Kasumi-1 (cell line): ENCODE measurements around the gene LHX4.

Experiments used
- DNase-seq, 2 experiments: peaks; one replicate each; lab custom pipeline; 2025; lab: John Stamatoyannopoulos, UW

Gene LHX4

DNA sequence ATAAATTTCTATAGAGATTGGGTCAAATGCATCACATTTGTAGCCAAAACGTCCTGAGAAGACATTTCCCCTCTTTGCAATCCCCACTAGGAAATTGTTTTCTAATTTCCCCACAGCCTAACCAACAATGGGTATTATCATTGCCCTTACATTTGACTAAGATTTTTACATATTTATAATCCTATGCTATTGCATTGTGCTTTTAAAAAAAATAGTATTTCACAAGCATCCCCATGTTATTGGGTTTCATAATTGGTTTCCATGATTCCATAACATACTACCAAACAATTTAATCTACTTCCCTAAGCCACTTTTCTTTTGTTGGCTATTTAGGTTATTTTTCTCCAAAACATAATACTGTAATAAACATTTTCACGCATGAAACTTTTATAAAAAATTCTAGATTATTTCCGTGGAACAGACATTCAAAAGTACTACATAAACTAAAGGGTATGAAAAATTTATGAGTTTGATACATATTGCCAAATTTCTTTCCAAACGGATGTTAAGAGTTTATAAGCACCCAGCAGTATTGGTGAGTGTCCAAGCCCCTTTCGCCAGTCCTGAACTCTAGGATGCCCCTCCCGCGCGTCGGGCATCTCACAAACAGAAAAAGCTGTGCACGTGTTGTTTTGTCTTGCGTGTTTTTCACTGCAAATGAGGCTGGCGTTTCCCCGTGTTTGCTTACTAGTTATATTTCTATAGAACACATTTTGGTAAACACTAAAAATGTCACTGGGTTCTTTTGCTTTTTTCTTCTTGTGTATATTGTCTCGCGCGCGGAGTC is 2.0 kb upstream of the LHX4 start:
- DNase-seq: no peak

DNA sequence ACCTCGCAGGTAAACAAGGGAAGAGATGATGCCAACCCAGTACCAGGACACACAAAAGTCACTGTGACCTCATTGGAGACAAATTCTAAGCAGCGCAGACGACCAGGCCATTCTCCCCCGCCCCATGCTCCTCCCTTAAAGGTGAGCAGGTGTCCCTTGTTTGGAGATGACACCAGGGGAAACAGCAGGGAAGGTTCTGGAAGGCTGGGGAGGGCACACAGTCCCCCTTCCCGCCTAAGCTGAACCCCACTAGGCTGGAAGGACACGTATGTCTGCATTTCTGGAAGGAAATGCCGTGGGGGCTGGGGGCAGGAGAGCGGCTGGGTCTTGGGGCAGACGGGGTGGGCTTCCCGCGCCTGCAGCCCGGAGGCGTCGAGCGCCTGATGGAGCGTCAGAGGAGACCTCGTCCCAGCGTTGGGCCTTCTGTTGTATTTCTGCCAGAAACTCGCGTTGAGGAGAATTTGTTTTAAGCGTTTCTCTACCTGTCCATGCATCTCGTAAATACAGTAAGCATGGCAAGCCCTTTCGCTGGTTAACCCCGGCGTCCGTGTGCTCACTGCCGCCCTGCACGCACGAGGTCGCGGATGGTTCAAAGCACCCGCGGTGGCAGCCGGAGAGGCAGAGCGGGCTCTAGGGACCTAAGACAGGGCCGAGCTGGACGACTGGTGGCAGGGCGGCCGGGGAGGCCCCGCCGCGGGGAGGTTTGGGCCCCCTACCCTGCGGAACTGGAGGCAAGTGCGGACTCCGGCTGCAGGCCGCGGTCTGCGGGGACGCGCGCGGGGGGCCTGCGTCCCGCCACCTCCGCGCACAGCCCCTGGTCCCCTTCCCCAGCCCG is 1.2 kb upstream of the LHX4 start:
- DNase-seq: no peak

- no peak for DNase-seq
Measured at GRCh38 chr1:180230416-180230790, 339 bp downstream of the LHX4 start.

GRCh38 chr1:180230791-180231505 is 884 bp downstream of the LHX4 start:
- no peak for DNase-seq

DNA sequence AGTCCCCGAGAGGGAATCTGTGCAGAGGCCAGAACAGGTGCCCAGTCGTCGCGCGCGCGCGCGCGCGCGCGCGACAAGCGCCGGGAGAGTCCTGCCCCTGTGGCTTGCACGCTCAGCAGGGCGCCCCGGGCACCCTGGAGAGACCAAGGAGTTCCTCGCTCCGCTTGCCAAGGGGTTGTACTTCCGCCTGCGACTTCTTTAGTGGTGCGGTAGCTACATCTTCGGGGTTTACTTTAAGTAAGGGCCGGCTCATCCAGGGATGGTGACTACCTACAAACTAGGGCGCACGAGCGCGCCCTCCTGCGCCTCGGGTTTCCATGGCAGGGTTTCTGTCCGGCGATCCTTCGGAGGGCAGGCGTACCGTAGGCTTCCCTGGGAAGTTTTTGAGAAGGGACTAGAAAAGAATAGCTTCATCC is 1.4 kb downstream of the LHX4 start:
- peak; percentile 46 to 57 for DNase-seq

DNA sequence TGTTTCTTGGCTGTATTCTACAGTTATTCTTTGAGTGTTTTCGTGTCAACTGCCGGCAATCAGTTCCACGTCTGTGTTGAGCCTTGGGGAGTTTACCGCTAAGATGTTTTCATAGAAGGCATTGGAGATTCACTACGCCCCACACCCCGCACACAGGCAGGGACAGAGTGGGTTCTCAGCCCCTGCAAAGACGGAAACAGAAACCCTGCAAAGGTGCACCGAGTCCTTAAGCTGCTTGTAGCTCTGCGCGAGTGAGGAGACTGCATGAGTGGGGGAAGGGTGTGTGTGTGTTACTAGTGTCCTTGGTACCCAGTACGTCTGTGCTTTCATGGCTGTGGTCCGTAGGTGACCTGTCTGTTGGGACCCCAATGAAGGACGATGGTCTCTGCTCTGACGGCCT is 1.9 kb downstream of the LHX4 start:
- DNase-seq: peak in 1 of 2 experiments; percentile 57

DNA sequence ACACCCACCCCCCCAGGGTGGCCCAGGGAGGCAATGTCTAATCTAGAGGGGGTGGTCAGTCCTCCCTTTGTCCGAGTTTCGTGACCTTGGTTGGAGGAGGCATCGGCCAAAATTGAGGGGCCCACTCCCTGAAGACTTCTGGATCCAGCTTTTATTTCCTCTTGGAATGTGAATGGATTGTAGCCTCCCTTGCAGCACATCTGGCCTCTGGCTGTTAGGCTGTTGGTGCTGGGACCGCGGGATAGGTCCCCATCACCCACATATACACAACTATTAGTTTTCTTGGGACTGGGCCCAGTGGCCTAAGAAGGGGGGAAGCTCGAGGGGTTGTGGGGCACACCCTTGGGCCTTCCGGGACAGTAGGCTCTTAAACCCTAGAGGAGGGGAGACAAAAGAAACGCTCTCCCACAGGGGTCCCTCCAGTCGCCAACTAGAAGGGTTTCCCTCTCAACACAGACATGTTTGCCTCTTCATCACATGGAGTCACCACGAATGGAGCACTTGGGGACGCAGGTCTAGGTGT is 2.5 kb downstream of the LHX4 start:
- no peak for DNase-seq

- no peak for DNase-seq
Measured at GRCh38 chr1:180233191-180234011, 3.3 kb downstream of the LHX4 start.

- no peak for DNase-seq
Measured at GRCh38 chr1:180234369-180235076, 4.5 kb downstream of the LHX4 start.

GRCh38 chr1:180235077-180235501 is 5.0 kb downstream of the LHX4 start:
- no peak for DNase-seq

GRCh38 chr1:180235502-180236239 is 5.6 kb downstream of the LHX4 start:
- DNase-seq: no peak

GRCh38 chr1:180236698-180237509 is 6.8 kb downstream of the LHX4 start:
- DNase-seq: no peak

DNA sequence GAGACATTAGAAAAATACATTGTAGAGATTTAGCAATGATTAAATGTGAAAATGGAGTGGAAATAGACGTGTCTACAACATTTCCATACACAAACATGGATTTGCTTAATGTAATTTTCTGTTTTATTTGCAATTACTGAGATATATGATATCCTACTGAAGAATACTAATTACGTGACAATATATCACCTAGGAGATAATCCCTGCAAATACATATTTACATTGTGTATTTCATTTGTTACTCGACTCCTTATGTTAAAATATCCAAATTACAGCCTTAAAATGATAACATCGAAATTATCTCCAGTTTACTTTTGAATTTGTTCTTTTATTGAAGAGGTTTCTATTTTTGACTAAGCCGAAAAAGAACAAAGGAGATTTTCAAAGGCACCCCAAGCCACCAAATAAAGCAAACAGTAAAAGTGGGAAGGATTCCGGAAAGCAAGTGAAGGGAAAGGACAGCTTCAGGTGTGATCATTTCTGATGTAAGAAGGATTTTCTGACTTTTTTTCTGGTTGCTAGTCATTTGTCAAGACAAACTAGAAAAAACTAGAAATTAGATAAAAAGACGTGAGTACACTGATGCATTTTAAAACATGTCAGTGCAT is 7.9 kb downstream of the LHX4 start:
- no peak for DNase-seq

DNA sequence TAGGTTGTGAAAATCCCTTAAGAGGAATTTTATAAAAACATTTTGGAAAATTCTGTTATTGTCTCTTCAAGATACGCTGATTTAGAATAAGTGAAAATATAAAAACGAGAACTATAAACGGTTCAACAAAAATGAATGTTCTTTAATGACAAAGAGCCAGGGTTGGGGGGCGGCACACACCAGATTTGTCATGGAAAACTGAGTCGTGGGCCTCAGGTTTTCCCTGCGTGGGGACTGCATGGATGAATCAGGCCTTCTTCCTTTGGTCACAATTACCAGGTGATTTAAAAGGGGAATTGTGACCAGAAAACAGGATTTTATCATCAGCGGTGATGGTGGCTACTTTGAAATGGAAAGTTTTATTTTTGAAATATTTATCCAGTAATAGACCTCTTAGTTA is 8.6 kb downstream of the LHX4 start:
- DNase-seq: no peak

GRCh38 chr1:180239145-180240096 is 9.4 kb downstream of the LHX4 start:
- no peak for DNase-seq

- DNase-seq: peak; percentile 79 to 86
Measured at GRCh38 chr1:180241716-180242544, 11.9 kb downstream of the LHX4 start.
